HFFc6 (cell line): ENCODE data around the gene MUC5B. TPM values are rescaled to one million over a fixed set of nuclear protein-coding genes. Genes with fewer than 3 reads are reported as not detected.

Experiments
- DNase-seq: peaks from one replicate; pipeline ENCODE4 v3.0.0-alpha.2; 2018
- H3K27ac Mint-ChIP-seq: 2 replicates; pipeline ENCODE4 v1.8.0; 2020; ENCODE audit warnings: mild to moderate bottlenecking, mixed read lengths
- H3K27me3 Mint-ChIP-seq: 2 replicates; pipeline ENCODE4 v1.8.0; 2021; ENCODE audit warnings: mild to moderate bottlenecking, moderate library complexity, mixed read lengths; ENCODE audit not compliant: insufficient read depth
- H3K36me3 Mint-ChIP-seq: 2 replicates; pipeline ENCODE4 v1.8.0; 2021; ENCODE audit warnings: low read depth, mixed read lengths
- H3K4me1 Mint-ChIP-seq: 2 replicates; pipeline ENCODE4 v1.8.0; 2020; ENCODE audit warnings: low read depth, mixed read lengths
- H3K4me3 Mint-ChIP-seq: 2 replicates; pipeline ENCODE4 v1.8.0; 2020; ENCODE audit warnings: mild to moderate bottlenecking, moderate library complexity, mixed read lengths
- H3K9me3 Mint-ChIP-seq: 2 replicates; pipeline ENCODE4 v1.8.0; 2020; ENCODE audit warnings: mild to moderate bottlenecking, mixed read lengths
- CTCF ChIP-seq: fragments of 200-600 bp; sonication (generic); IDR thresholded peaks from 2 replicates; pipeline ENCODE4 v1.5.0; 2021; ENCODE audit warnings: antibody characterized with exemption, mild to moderate bottlenecking
- total RNA-seq, 6 experiments: library from RNA; stranded (reverse); fragmentation: NEBNext Ultra II Directional; extraction: Animal tissue kit (Norgen Biotek cat#: 25700); gene quantifications; 2 replicates in 1 of 6; 3 replicates in 5 of 6; pipeline ENCODE4 v1.2.3, GENCODE V29; 2021

Gene MUC5B
- total RNA-seq, 6 experiments from 2014 or later, result not detected

GRCh38 chr11:1303973-1304372 is 81.1 kb downstream of the MUC5B start:
- no peak for DNase-seq
- Mint-ChIP-seq H3K4me1 (peaks cover 7% of the 10 kb centered on the region), H3K4me3 (no peak overlapping the region), H3K27me3 (peaks cover 4% of the 10 kb centered on the region; the same call in 1 of the 2 replicates), H3K36me3 (0 out of 2 replicates have a peak, but pooled peaks cover 3% of the 10 kb centered on the region), H3K9me3 (no peaks in the 10 kb centered on the region), H3K27ac (no peak overlapping the region; the same call in 1 of the 2 replicates)
- TF ChIP-seq CTCF, result no peak

DNA sequence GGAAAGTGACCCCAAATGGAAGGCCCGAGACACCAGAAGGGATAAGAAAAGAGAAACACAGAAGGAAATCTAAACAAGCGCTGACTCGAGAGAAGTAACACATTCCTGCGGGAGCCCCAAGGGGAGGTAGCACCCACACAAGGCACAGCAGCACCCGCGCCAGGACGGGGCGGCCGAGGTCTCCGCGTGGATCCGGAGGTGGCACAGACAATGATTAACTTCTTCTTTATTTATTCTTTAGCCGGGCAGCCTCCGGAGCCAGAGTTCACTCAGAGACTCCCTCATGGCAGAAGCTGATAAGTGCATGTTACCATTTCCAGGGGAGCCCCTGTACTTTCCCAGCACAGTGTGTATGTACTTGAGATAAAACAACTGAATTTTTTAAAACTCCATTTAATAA is 81.5 kb downstream of the MUC5B start:
- Mint-ChIP-seq H3K4me3 (no peak overlapping the region), H3K9me3 (no peaks in the 10 kb centered on the region), H3K27me3 (peaks cover 4% of the 10 kb centered on the region; the same call in 1 of the 2 replicates), H3K27ac (no peak overlapping the region; the same call in 1 of the 2 replicates), H3K4me1 (peaks cover 7% of the 10 kb centered on the region), H3K36me3 (0 out of 2 replicates have a peak, but pooled peaks cover 3% of the 10 kb centered on the region)
- no peak for TF ChIP-seq CTCF
- DNase-seq, result no peak

DNA sequence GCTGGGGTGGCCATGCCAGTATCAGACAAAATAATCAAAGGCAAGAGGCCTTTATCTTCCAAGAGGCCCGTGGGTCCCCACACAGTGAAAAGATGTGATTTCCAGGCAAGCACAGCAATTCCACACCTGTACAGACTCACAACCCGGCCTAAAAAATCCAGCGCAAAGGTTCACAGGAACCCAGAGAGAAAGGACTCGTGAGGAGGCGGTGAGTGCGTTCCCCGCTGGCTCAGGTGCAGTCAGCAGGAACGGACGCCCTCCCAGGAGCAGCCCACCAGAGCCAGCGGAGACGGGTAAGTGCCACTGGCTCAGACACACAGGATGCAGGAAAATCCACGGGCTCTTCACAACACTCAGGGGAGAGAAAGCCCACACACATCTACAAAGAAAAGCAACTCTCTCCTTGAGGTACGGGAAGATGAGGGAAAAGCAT is 82.2 kb downstream of the MUC5B start:
- TF ChIP-seq CTCF, result no peak
- no peaks in the 10 kb centered on the region for H3K9me3 Mint-ChIP-seq
- peaks cover 7% of the 10 kb centered on the region for H3K4me1 Mint-ChIP-seq
- H3K27me3 Mint-ChIP-seq, result peaks cover 4% of the 10 kb centered on the region; the same call in 1 of the 2 replicates
- H3K36me3 Mint-ChIP-seq, result 0 out of 2 replicates have a peak, but pooled peaks cover 3% of the 10 kb centered on the region
- no peak overlapping the region for H3K4me3 Mint-ChIP-seq
- no peak for DNase-seq
- H3K27ac Mint-ChIP-seq, result no peak overlapping the region

DNA sequence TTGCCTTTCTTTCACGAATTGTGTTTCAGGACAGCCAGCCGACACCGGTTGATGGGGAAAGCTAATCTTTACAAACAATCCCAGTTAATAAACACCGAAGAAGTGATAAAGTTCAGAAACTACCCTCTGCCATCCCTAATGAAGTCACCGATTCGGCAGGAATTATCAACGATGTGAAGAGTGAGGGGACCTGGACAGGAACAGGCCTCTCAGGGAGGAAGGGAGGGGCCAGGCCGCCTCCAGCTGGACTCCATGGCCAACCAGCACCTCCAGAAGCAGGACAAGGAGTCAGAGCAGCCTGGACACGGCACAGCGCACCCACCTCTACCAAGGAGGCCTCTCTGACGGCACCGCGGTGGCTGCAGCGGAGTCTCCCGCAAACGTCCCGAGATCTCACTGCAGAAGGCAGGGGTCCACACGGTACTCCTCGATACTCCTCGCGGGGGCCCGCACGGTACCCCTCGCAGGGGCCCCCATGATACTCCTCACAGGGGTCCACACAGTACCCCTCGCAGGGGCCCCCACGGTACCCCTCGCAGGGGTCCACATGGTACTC is 82.7 kb downstream of the MUC5B start:
- Mint-ChIP-seq H3K27me3 (peaks cover 4% of the 10 kb centered on the region; the same call in 1 of the 2 replicates), H3K4me3 (no peak overlapping the region), H3K4me1 (peaks cover 11% of the 10 kb centered on the region), H3K9me3 (0 out of 2 replicates have a peak, but pooled peaks cover 1% of the 10 kb centered on the region), H3K36me3 (peaks cover 2% of the 10 kb centered on the region), H3K27ac (no peak overlapping the region)
- no peak for TF ChIP-seq CTCF
- no peak for DNase-seq

DNA sequence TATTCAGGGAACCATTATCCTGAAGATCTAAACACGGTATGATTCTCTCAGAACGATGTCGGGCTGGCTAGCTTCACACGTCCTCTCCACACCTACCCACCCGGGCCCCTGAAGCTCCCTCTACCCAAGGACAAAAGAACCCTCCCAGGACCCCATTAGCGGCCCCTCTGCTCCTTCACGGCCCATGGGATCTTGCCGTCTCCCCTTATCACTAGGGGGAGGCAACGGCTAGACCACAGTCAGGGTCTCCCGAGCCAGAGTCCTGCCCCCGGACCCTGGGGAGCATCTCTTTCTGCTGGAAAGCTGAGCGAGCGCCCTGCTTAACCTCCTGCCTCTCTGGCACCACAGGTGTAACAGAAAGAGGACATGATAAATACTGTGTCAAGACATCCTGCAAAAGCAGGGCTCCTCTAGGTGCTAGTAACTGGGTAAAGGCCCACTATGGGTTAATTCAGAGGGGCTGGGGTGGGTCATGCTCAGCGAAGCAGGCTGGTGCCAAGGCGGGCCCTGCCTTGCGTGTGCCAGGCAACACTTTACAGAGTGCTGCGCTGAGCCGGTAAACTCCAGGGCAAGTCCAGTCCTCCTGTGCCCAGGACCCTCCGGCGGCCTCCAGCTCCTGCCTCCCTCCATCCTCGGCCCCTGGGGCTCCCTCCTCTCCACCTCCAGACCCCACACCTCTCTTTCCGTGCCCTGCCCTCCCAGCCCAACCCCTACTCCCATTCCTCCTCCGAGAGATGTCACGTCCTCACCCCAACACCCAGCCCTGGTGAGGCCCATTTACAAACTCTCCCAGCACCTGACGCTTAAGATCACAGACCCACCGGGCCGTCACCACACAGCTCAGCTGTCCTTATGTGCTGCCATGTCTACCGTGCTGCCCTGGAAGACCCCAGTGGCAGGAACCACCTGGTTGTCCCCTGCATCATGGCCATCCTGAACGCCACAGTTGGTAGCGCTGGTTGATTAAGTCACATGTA is 83.6 kb downstream of the MUC5B start:
- Mint-ChIP-seq H3K4me1 (peaks cover 15% of the 10 kb centered on the region), H3K27me3 (peaks cover 4% of the 10 kb centered on the region; the same call in 1 of the 2 replicates), H3K27ac (no peak overlapping the region), H3K9me3 (peaks cover 8% of the 10 kb centered on the region), H3K36me3 (peaks cover 11% of the 10 kb centered on the region), H3K4me3 (no peak overlapping the region)
- DNase-seq, result no peak
- TF ChIP-seq CTCF, result no peak
